22Rv1 (cell line): ENCODE data around the gene C3orf52.

Experiments used
- ZFX ChIP-seq: fragments of 450-650 bp; IDR thresholded peaks from 2 replicates; pipeline ENCODE4 v1.6.1; 2017; ENCODE audit warnings: antibody characterized with exemption, borderline replicate concordance
- TF ChIP-seq, protein P1 (sequence below): fragments of 450-650 bp; IDR thresholded peaks from 2 replicates; pipeline ENCODE4 v1.5.1; 2017; ENCODE audit warnings: mild to moderate bottlenecking

GRCh38 chr3:112132975-112133448, 46.8 kb downstream of the C3orf52 start, which contains the start of gene GCSAM:
- TF ChIP-seq ZFX, result no peak
- TF ChIP-seq, protein P1, sequence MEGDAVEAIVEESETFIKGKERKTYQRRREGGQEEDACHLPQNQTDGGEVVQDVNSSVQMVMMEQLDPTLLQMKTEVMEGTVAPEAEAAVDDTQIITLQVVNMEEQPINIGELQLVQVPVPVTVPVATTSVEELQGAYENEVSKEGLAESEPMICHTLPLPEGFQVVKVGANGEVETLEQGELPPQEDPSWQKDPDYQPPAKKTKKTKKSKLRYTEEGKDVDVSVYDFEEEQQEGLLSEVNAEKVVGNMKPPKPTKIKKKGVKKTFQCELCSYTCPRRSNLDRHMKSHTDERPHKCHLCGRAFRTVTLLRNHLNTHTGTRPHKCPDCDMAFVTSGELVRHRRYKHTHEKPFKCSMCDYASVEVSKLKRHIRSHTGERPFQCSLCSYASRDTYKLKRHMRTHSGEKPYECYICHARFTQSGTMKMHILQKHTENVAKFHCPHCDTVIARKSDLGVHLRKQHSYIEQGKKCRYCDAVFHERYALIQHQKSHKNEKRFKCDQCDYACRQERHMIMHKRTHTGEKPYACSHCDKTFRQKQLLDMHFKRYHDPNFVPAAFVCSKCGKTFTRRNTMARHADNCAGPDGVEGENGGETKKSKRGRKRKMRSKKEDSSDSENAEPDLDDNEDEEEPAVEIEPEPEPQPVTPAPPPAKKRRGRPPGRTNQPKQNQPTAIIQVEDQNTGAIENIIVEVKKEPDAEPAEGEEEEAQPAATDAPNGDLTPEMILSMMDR, result no peak
